H54 (cell line): ENCODE data around the gene ADH1C.
"Not testable (repeated sequence)": the region's sequence is repeated elsewhere in the genome, so short reads cannot be mapped to it uniquely, and the experiment has no call there.

ENCODE experiments used
- DNase-seq: peaks from one replicate; pipeline ENCODE4 v3.0.0; 2011; ENCODE audit warnings: low spot score, mixed read lengths; ENCODE audit not compliant: insufficient read length
- FAIRE-seq: peaks from 3 replicates; lab custom pipeline; 2011; peaks lifted over from hg19 to GRCh38; lab: Jason Lieb, UNC
- POLR2A ChIP-seq: IDR thresholded peaks from 2 replicates; pipeline ENCODE4 v1.6.1; 2011; ENCODE audit warnings: low read depth, mild to moderate bottlenecking, low read length

Gene ADH1C

DNA sequence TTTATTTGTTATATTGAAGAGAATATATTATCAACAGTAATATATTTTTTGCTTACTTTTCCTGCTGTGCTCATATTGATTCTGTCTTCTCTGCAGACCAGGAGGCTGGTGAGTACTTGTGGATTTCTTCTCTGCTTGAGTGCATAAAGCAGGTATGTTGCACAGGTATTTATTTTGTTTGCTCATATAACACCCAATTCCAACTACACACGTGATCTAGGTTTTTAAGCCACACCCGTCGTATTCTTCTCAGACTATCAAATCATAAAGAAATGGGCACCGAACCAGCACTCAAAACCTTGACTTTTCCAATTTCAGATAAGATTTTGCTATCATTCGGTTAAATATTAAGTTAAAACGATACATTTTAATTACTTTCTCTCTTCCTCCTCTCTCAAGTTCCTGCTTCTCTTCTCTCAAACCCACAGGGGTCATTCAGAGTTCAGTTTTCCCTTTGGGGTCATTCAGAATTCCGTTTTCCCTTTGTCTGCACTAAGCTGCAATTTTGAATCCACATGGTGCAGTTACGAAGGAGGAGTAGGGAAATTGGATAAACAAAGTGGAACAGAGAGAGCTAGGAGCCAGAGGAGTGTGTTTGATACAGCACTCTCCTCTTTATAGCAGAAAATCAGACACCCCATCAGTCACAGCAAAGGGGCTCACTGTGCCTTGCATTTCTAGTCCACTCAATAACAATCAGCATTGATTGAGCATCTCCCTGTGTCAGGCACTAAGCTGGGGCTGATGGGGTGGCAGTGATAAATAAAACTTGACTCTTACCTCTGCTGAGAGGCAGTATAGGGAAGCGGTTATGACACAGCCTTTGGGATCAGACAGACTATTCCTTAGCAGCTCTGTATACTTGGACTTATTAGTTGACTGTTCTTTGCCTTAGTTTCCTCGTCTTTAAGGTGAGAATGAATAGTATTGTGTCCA, at the start of gene ADH1C:
TSS of gene ADH1C (minus strand) at position 145 of the 936 bp plus-strand sequence. CDS start at position 74, 71 bp downstream.
- DNase-seq (no peak), FAIRE-seq (no peak)
- TF ChIP-seq POLR2A = no peak

GRCh38 chr4:99400831-99401230, 48.3 kb upstream of the ADH1C start:
- no peak for FAIRE-seq
- TF ChIP-seq POLR2A = no peak
- no peak for DNase-seq

GRCh38 chr4:99399017-99399416, 46.5 kb upstream of the ADH1C start:
- DNase-seq = no peak
- TF ChIP-seq POLR2A = no peak
- FAIRE-seq = no peak

GRCh38 chr4:99395595-99396364, 43.2 kb upstream of the ADH1C start:
- DNase-seq = no peak
- no peak for TF ChIP-seq POLR2A
- no peak for FAIRE-seq

- FAIRE-seq (no peak), DNase-seq (no peak)
- no peak for TF ChIP-seq POLR2A
These were observed 42.4 kb upstream of the ADH1C start for GRCh38 chr4:99394896-99395295.

GRCh38 chr4:99390055-99390454, 37.5 kb upstream of the ADH1C start:
- TF ChIP-seq POLR2A = no peak
- FAIRE-seq = no peak

GRCh38 chr4:99389606-99390005, 37.1 kb upstream of the ADH1C start:
- FAIRE-seq (no peak), DNase-seq (no peak)
- no peak for TF ChIP-seq POLR2A

More at GRCh38 chr4:99390055-99390454, 37.5 kb upstream of the ADH1C start:
- DNase-seq = no peak

DNA sequence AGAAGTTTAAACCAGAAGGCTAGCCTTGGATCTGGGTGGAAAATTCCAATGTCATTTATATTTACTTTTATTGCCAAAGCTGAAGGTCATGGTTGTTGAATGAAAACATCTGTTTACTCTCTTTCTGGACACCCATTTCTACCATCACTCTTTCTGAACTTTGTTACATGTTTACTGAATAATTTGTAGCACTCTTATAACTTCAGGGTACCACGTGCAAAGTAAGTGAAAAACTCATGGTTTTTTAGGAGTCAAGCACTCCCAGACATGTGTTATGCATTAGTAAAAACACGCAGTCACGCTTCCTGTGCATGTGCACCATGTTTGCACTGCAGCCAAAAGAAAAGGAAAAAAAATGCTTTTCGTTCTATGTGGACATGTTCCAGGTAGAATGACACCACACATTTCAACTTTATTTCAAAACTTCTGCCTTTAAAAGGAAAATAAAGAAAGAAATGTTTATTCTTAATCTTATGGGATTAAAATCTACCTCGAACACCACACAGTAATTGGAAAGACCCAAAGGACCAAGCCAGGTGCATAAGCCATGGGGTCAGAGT, 31.4 kb upstream of the ADH1C start:
- no peak for TF ChIP-seq POLR2A
- DNase-seq (no peak), FAIRE-seq (no peak)

GRCh38 chr4:99383399-99383798, 30.9 kb upstream of the ADH1C start:
- no peak for TF ChIP-seq POLR2A
- no peak for DNase-seq
- FAIRE-seq = no peak

GRCh38 chr4:99382745-99383360, 30.3 kb upstream of the ADH1C start:
- FAIRE-seq = no peak
- DNase-seq = no peak
- TF ChIP-seq POLR2A = no peak

GRCh38 chr4:99381588-99382175, 29.1 kb upstream of the ADH1C start:
- DNase-seq (no peak), FAIRE-seq (no peak)
- TF ChIP-seq POLR2A = no peak

DNA sequence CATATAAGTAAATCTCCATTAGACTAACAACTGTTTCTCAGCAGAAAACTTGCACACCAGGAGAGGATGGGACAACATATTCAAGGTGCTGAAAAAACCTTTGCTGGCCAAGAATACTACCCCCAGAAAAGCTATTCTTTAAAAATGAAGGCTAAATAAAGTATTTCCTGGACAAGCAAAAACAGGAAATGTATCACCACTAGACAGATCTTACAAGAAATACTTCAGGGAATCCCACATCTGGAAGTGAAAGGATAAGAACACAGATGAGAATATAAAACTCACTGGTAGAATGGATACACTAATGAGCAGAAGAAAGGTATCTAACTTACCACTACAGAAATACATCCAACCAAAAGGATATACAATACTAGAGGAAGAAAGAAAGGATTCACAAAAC, 27.0 kb upstream of the ADH1C start:
- TF ChIP-seq POLR2A = no peak
- FAIRE-seq (no peak), DNase-seq (no peak)

GRCh38 chr4:99378876-99379275, 26.3 kb upstream of the ADH1C start:
- FAIRE-seq (no peak), DNase-seq (no peak)
- TF ChIP-seq POLR2A = no peak

DNA sequence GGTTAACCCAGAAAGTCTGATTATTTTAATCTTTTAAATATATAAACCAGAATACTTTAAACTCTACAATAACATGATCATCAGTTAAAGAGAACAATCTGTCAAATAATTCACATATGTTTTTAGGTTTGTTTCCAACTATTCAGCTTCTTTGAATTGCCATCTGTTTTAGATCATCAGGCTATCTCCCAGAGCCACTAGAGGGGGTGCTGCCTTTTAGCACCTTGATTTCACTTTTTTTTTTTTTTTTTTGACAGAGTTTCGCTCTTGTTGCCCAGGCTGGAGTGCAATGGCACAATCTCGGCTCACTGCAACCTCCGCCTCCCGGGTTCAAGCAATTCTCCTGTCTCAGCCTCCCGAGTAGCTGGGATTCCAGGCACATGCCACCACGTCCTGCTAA, 24.8 kb upstream of the ADH1C start:
- not testable (repeated sequence) for DNase-seq, FAIRE-seq

DNA sequence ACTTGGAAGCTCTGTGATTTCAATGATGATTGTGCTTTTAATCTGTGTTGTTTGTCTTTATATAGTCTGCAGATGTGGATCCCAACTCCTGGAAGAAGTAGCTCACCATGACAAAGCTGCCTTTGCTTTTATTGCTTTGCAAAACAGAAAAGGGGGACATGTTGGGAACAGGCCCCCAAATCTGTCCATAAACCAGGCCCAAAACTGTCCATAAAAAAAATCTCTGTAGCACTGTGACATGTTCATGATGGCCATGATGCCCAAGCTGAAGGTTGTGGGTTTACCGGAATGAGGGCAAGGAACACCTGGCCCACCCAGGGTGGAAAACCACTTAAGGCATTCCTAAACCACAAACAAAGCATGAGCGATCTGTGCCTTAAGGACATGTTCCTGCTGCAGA, 19.9 kb upstream of the ADH1C start:
- DNase-seq, FAIRE-seq: not testable (repeated sequence)

DNA sequence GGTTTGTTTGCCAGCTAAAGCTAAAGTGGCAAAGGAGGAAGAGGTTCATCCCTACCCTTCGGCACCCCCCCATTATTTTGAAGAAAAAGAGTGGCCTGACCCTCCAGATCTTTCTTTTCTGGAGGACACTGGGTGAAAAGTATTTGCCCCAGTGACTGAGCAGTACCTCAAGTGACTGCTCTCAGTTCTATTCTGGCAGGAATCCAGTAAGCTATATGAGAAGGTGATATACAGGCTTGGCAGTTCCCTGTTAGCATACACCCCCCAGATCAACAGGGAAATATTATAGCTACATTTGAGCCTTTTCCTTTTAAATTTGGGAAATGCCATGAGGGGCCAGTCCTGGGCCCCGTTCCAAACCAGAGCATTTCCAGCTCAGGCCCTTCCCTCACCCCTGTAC, 15.3 kb upstream of the ADH1C start:
- not testable (repeated sequence) for DNase-seq, FAIRE-seq
